Astrocyte of the cerebellum (primary cell): ENCODE data around the gene AP3B2.

ENCODE experiments used
- DNase-seq: peaks from one replicate; pipeline ENCODE4 v3.0.0-alpha.2; 2011; ENCODE audit warnings: low read depth
- H3K4me3 ChIP-seq: 2 replicates; pipeline ENCODE4 v1.5.1; 2011; ENCODE audit warnings: mild to moderate bottlenecking, low read depth, low read length, moderate library complexity
- in situ Hi-C: cut with HindIII; loops from 2 replicates; pipeline ENCODE4 v1.10.0; 2017; ENCODE audit warnings: low sequenced_read_pairs
- TF ChIP-seq, protein P1 (sequence below): IDR thresholded peaks from 2 replicates; pipeline ENCODE4 v1.5.1; 2012; ENCODE audit warnings: low read length, low read depth, moderate library complexity, mild to moderate bottlenecking; ENCODE audit errors: missing control alignments

The AP3B2 gene

GRCh38 chr15:82653483-82654168 is 56.0 kb downstream of the AP3B2 start:
- DNase-seq = no peak
- in situ Hi-C loops = no loop called here
- H3K4me3 ChIP-seq = no peak overlapping the region
- TF ChIP-seq, protein P1, sequence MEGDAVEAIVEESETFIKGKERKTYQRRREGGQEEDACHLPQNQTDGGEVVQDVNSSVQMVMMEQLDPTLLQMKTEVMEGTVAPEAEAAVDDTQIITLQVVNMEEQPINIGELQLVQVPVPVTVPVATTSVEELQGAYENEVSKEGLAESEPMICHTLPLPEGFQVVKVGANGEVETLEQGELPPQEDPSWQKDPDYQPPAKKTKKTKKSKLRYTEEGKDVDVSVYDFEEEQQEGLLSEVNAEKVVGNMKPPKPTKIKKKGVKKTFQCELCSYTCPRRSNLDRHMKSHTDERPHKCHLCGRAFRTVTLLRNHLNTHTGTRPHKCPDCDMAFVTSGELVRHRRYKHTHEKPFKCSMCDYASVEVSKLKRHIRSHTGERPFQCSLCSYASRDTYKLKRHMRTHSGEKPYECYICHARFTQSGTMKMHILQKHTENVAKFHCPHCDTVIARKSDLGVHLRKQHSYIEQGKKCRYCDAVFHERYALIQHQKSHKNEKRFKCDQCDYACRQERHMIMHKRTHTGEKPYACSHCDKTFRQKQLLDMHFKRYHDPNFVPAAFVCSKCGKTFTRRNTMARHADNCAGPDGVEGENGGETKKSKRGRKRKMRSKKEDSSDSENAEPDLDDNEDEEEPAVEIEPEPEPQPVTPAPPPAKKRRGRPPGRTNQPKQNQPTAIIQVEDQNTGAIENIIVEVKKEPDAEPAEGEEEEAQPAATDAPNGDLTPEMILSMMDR = no peak

- TF ChIP-seq, protein P1 = no peak
- H3K4me3 ChIP-seq = no peak overlapping the region
- no peak for DNase-seq
- in situ Hi-C loops = no loop called here
These were observed 58.0 kb downstream of the AP3B2 start for GRCh38 chr15:82651708-82652107.

DNA sequence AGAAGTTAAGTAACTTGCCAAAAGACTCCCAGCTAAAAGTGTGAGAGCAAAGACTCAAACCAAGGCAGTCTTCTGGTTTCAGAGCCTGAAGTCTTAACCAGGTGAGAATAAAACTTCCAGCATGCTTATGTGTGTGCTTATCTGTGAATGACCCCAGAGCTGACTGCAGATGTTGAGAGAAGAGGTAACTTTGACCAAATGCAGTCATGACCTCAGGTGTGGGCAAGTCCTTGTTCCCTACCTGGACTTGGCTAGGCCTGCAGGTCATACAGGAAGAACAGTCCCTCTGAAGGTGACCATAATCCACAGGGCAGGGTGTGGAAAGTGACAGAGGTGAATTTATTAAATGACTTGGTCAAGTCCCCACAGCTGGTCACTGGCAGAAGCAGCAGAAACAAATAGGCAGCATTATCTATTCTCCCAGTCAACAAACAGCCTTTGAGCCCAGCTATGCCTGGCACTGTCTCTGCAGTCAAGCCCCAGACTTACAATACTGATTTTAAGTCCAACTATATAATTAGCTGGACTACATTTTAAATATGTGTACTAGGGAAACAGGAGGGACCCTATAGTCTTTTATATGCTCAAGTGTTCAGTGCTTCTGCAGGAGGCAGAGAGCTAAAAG is 59.5 kb downstream of the AP3B2 start:
- TF ChIP-seq, protein P1 = no peak
- in situ Hi-C loops = no loop called here
- no peak for DNase-seq
- H3K4me3 ChIP-seq = no peak overlapping the region

DNA sequence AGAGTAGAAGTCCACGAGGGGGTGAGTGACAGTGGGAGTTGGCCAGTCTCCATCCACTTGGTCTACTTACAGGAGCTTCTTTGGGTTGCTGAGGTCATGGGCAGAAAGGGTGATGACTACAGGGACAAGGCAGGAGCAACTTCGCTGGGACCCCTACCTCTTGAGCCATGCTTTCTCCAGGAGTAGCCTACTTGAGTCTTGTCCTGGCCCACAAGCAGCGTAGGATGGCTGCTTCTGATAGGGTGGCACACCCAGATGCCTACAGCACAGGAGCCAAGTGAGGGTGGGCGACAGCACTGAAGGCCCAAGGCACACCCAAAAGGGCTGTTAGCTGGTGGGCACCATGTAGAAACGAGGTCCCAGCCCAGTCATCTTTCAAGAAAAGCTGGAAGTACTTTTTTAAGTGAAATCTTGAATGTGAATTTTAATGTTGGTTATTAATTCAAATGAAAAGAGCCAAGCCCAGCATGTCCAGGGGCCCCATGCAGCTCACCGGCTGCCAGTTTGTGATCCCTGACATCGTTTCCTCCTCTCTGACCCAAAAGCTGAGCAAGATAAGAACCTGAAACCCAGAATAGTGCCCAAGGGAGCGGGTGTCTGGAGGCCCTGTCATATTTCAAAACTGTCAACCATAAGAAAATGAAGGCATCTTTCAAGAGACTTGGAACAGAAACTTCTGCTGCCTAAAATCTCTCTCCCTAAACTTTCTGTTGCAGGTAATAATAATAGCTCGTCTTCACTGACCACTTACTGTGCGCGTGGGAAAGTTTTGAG is 60.3 kb downstream of the AP3B2 start:
- TF ChIP-seq, protein P1 = no peak
- in situ Hi-C loops = no loop called here
- DNase-seq = no peak
- H3K4me3 ChIP-seq = no peak overlapping the region

DNA sequence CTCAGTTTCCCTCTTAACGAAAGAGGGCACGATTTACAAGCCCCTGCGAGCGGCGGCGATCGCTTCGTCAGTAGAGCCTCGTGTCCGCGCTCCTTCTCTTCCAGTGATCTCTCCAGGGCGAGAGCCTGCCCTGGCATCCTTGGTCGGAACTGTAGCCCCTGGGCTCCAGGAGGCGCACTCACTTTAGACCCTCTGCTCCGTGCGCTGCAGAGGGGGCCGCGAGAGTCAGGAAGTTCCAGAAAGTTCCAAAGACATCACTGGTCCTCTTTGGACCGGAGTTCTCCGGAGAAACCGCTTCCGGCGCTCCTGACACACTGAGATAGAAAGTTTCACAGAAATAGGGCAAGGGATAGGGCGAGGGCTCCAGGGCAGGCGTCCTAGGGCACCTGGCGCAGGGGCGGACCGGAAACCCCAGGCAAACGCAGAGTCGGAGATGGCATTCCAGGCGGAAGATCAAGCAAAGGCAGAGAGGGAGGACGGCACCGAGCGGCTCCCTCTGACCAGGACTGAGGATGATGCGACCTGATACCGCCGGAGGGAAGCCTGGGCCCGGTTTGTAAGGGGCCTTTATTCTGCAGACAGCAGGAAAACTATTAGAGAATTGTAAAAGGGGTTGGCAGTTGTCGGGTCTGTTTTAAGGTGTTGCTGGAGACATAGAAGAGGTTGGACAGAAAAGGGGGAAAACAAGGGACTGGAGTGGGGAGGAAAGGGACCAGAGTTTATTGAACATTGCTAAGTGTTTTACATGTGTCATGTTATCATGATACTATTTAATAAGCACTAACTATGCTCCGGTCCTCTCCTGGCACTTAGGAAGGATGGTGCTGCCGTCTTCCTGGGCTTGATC is 61.2 kb downstream of the AP3B2 start:
- peak overlapping the region; percentile 29 for H3K4me3 ChIP-seq
- in situ Hi-C loops = no loop called here
- DNase-seq = no peak
- TF ChIP-seq, protein P1 = no peak

GRCh38 chr15:82647835-82648256 is 61.8 kb downstream of the AP3B2 start:
- DNase-seq = no peak
- in situ Hi-C loops = no loop called here
- H3K4me3 ChIP-seq = peak overlapping the region; percentile 29
- TF ChIP-seq, protein P1 = no peak
